Measurements from ENCODE around the gene LRRC19. TPM values are rescaled to one million over a fixed set of nuclear protein-coding genes. Genes with fewer than 3 reads are reported as not detected.

Gene LRRC19
- total RNA-seq, 1 experiment from 2014 or later = not detected

DNA sequence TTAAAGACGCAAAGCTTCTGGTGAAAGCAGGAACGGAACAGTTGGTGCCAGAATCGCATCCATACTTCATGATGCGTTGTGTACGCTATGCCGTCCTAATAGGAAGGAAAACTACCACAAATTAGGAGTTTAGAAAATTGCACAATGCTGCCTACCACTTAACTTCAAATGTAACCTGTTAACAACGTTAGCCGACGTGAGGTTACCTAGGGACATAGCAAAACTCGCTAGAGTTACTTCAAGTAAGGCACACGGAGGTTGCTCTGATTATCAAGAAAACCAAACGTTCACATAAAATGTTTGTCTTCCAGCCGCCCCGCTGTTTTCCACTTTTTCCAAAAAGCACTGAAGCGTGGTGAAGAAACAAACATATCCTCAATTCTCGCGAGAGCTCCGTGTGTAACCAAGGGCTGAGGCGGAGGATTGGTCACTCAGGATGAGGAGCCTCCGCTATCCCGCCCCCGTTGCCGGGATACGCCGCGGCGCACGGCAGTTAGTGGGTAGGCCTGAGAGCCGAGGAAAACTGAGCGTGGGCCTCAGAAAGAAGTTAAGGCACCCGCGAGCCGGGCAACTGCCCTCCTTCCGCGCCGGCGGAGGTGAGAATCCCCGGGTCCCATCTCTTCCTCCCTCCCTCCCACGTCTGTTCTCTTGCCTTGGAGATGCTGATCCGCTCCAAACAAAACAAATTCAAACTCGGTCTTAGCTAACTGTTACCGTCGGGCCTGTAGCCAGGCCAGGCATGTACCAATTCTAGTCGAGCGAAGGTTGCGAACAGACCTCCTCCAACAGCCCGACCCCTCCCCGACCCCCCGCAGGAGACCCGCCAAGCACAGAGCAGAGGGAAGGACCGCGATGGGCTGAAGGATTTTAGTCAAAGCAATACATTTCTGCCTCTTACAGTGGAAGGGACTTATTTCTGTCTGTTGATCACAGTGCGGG is 49.3 kb downstream of the LRRC19 start, which contains the start of gene IFT74 (continued):
- TF ChIP-seq, protein P1, sequence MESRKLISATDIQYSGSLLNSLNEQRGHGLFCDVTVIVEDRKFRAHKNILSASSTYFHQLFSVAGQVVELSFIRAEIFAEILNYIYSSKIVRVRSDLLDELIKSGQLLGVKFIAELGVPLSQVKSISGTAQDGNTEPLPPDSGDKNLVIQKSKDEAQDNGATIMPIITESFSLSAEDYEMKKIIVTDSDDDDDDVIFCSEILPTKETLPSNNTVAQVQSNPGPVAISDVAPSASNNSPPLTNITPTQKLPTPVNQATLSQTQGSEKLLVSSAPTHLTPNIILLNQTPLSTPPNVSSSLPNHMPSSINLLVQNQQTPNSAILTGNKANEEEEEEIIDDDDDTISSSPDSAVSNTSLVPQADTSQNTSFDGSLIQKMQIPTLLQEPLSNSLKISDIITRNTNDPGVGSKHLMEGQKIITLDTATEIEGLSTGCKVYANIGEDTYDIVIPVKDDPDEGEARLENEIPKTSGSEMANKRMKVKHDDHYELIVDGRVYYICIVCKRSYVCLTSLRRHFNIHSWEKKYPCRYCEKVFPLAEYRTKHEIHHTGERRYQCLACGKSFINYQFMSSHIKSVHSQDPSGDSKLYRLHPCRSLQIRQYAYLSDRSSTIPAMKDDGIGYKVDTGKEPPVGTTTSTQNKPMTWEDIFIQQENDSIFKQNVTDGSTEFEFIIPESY (IDR thresholded peaks at IDR 0.05; ENCODE audit: extremely low read depth, insufficient replicate concordance, low read length) = peak; percentile 92
- TF ChIP-seq ELF1 (IDR thresholded peaks at IDR 0.05; ENCODE audit: borderline replicate concordance, low read depth) (no peak), EZH2phosphoT487 (IDR thresholded peaks at IDR 0.05; ENCODE audit: borderline replicate concordance) (no peak), JUND (IDR thresholded peaks at IDR 0.05) (no peak), FOSL1 (IDR thresholded peaks at IDR 0.05; ENCODE audit: low read depth) (no peak), ZNF274 (IDR thresholded peaks at IDR 0.05; ENCODE audit: low read depth, low read length) (no peak), EGR1 (IDR thresholded peaks at IDR 0.05; ENCODE audit: low read depth) (no peak), SRF (IDR thresholded peaks at IDR 0.05; ENCODE audit: low read depth) (no peak), POLR2AphosphoS5 (IDR thresholded peaks at IDR 0.05; ENCODE audit: low read depth, low read length) (peak; percentile 70), YY1 (IDR thresholded peaks at IDR 0.05; ENCODE audit: extremely low read depth, insufficient replicate concordance, low read depth, low read length) (peak; percentile 23)
- TF ChIP-seq, protein P2, sequence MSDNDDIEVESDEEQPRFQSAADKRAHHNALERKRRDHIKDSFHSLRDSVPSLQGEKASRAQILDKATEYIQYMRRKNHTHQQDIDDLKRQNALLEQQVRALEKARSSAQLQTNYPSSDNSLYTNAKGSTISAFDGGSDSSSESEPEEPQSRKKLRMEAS (IDR thresholded peaks at IDR 0.05) = no peak; the same call in 1 of the 2 replicates
- TF ChIP-seq, protein P3, sequence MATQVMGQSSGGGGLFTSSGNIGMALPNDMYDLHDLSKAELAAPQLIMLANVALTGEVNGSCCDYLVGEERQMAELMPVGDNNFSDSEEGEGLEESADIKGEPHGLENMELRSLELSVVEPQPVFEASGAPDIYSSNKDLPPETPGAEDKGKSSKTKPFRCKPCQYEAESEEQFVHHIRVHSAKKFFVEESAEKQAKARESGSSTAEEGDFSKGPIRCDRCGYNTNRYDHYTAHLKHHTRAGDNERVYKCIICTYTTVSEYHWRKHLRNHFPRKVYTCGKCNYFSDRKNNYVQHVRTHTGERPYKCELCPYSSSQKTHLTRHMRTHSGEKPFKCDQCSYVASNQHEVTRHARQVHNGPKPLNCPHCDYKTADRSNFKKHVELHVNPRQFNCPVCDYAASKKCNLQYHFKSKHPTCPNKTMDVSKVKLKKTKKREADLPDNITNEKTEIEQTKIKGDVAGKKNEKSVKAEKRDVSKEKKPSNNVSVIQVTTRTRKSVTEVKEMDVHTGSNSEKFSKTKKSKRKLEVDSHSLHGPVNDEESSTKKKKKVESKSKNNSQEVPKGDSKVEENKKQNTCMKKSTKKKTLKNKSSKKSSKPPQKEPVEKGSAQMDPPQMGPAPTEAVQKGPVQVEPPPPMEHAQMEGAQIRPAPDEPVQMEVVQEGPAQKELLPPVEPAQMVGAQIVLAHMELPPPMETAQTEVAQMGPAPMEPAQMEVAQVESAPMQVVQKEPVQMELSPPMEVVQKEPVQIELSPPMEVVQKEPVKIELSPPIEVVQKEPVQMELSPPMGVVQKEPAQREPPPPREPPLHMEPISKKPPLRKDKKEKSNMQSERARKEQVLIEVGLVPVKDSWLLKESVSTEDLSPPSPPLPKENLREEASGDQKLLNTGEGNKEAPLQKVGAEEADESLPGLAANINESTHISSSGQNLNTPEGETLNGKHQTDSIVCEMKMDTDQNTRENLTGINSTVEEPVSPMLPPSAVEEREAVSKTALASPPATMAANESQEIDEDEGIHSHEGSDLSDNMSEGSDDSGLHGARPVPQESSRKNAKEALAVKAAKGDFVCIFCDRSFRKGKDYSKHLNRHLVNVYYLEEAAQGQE (IDR thresholded peaks at IDR 0.05; ENCODE audit: low read depth) = no peak

Measured in HCT116 (cell line).